GM12878 (cell line): ENCODE data around the gene TTC16. TPM values are rescaled to one million over a fixed set of nuclear protein-coding genes. Genes with fewer than 3 reads are reported as not detected.

Source experiments
- DPF2 ChIP-seq: fragments of 450-650 bp; IDR thresholded peaks from 2 replicates; pipeline ENCODE4 v1.6.1; 2017; ENCODE audit warnings: mild to moderate bottlenecking
- EP300 ChIP-seq, 2 experiments: fragments of 150-350 bp in 1 of 2; IDR thresholded peaks; 2 replicates each; pipeline ENCODE4 v1.6.1; 2011 to 2012; ENCODE audit warnings: low read depth in 2 of 2, low read length in 2 of 2, borderline replicate concordance in 1 of 2, improper control_type of control experiment in 1 of 2, inconsistent platforms in 1 of 2; ENCODE audit not compliant: control insufficient read depth in 1 of 2
- EZH2 ChIP-seq: IDR thresholded peaks from 2 replicates; pipeline ENCODE4 v1.6.1; 2012; ENCODE audit warnings: low read depth, mild to moderate bottlenecking, control low read depth, inconsistent platforms, low read length, borderline replicate concordance; ENCODE audit not compliant: control insufficient read depth
- FOXM1 ChIP-seq: IDR thresholded peaks from 2 replicates; pipeline ENCODE4 v1.6.1; 2012; ENCODE audit warnings: low read depth, mild to moderate bottlenecking, inconsistent platforms, low read length, moderate library complexity
- GATAD2B ChIP-seq: fragments of 450-650 bp; conservative IDR thresholded peaks from 2 replicates; pipeline ENCODE4 v1.6.1; 2017; ENCODE audit warnings: low read depth, mild to moderate bottlenecking, moderate library complexity
- HSF1 ChIP-seq: fragments of 150-350 bp; IDR thresholded peaks from 2 replicates; pipeline ENCODE4 v1.6.1; 2014; ENCODE audit warnings: mild to moderate bottlenecking, low read depth, low read length
- IRF4 ChIP-seq: IDR thresholded peaks from 2 replicates; pipeline ENCODE4 v1.6.1; 2011; ENCODE audit warnings: low read depth, low read length
- KAT2A ChIP-seq: conservative IDR thresholded peaks from 2 replicates; pipeline ENCODE4 v1.6.1; 2011; ENCODE audit warnings: low read depth, low read length; ENCODE audit not compliant: control insufficient read depth
- MXI1 ChIP-seq: fragments of 150-350 bp; IDR thresholded peaks from 2 replicates; pipeline ENCODE4 v1.6.1; 2011; ENCODE audit warnings: low read depth, mild to moderate bottlenecking, inconsistent platforms, low read length, improper control_type of control experiment
- NFIC ChIP-seq: IDR thresholded peaks from 2 replicates; pipeline ENCODE4 v1.6.1; 2012; ENCODE audit warnings: low read depth, mild to moderate bottlenecking, inconsistent platforms, low read length, moderate library complexity
- PKNOX1 ChIP-seq: fragments of 450-650 bp; IDR thresholded peaks from 2 replicates; pipeline ENCODE4 v1.6.1; 2016; ENCODE audit warnings: mild to moderate bottlenecking
- POLR2AphosphoS2 ChIP-seq: IDR thresholded peaks from 2 replicates; pipeline ENCODE4 v1.6.1; 2011; ENCODE audit warnings: low read depth, mild to moderate bottlenecking, low read length, improper control_type of control experiment, moderate library complexity
- POLR2AphosphoS5 ChIP-seq: IDR thresholded peaks from 2 replicates; pipeline ENCODE4 v1.6.1; 2011; ENCODE audit warnings: mild to moderate bottlenecking, low read length, inconsistent platforms
- TCF3 ChIP-seq: IDR thresholded peaks from 2 replicates; pipeline ENCODE4 v1.6.1; 2012; ENCODE audit warnings: low read depth, mild to moderate bottlenecking, low read length, borderline replicate concordance; ENCODE audit not compliant: insufficient read depth
- YY1 ChIP-seq: IDR thresholded peaks from 2 replicates; pipeline ENCODE4 v1.6.1; 2011; ENCODE audit warnings: low read depth, mild to moderate bottlenecking, low read length
- polyA plus RNA-seq, 11 experiments: library from polyadenylated mRNA; depleted of rRNA in 4 of 11; unstranded in 6 of 11; stranded (reverse) in 5 of 11; fragments of >200 nt; fragmentation: Nextera tagmentation in 4 of 11; fragmentation: Illumina TruSeq in 1 of 11; extraction: Ambion mirVana in 4 of 11; extraction: Trizol in 1 of 11; gene quantifications; 1 replicate in 1 of 11; 2 replicates in 10 of 11; pipeline versions ENCODE4 v1.2.1 to v1.2.3, GENCODE V29; 2011 to 2016; ENCODE audit warnings: inconsistent platforms in 2 of 11, missing spikeins in 2 of 11, low read depth in 1 of 11
- total RNA-seq, 4 experiments: library from RNA; depleted of rRNA in 3 of 4; stranded (reverse); fragments of >200 nt in 3 of 4; fragmentation: Illumina TruSeq in 1 of 4; extraction: Trizol in 1 of 4; gene quantifications; 2 replicates each; pipeline versions ENCODE4 v1.2.1 to v1.2.3, GENCODE V29; 2013 to 2021
- TF ChIP-seq, protein P1 (sequence below): IDR thresholded peaks from 2 replicates; pipeline ENCODE4 v1.6.1; 2011; ENCODE audit warnings: low read depth, mild to moderate bottlenecking, low read length, moderate library complexity, borderline replicate concordance; ENCODE audit errors: extremely low read depth
- TF ChIP-seq, protein P2 (sequence below): IDR thresholded peaks from 2 replicates; pipeline ENCODE4 v1.6.1; 2012; ENCODE audit warnings: improper control_type of control experiment, low read depth, low read length; ENCODE audit not compliant: insufficient replicate concordance

Gene TTC16
- total and polyA plus RNA-seq, 10 of the 15 experiments (the other 5 are each of a cell fraction or from before 2014, with no cell fraction given), result 0.03 TPM; not detected in 9

- TF ChIP-seq EP300 (IDR thresholded peaks at IDR 0.05; ENCODE audit: borderline replicate concordance in 1 of 2, control insufficient read depth in 1 of 2, low read depth in 2 of 2, low read length in 2 of 2), result peak in 1 of 2 experiments; percentile 23; a peak in 1 of 4 replicates
- no peak for TF ChIP-seq POLR2AphosphoS5
- TF ChIP-seq POLR2AphosphoS2, result no peak
- no peak for TF ChIP-seq NFIC
- TF ChIP-seq, protein P1, sequence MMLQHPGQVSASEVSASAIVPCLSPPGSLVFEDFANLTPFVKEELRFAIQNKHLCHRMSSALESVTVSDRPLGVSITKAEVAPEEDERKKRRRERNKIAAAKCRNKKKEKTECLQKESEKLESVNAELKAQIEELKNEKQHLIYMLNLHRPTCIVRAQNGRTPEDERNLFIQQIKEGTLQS, result no peak
- TF ChIP-seq DPF2, result no peak; the same call in 1 of the 2 replicates
- TF ChIP-seq PKNOX1, result peak; percentile 88
- TF ChIP-seq IRF4, result no peak
- TF ChIP-seq YY1, result 0 out of 2 replicates have a peak, but pooled peaks have one; percentile 16
- TF ChIP-seq, protein P2, sequence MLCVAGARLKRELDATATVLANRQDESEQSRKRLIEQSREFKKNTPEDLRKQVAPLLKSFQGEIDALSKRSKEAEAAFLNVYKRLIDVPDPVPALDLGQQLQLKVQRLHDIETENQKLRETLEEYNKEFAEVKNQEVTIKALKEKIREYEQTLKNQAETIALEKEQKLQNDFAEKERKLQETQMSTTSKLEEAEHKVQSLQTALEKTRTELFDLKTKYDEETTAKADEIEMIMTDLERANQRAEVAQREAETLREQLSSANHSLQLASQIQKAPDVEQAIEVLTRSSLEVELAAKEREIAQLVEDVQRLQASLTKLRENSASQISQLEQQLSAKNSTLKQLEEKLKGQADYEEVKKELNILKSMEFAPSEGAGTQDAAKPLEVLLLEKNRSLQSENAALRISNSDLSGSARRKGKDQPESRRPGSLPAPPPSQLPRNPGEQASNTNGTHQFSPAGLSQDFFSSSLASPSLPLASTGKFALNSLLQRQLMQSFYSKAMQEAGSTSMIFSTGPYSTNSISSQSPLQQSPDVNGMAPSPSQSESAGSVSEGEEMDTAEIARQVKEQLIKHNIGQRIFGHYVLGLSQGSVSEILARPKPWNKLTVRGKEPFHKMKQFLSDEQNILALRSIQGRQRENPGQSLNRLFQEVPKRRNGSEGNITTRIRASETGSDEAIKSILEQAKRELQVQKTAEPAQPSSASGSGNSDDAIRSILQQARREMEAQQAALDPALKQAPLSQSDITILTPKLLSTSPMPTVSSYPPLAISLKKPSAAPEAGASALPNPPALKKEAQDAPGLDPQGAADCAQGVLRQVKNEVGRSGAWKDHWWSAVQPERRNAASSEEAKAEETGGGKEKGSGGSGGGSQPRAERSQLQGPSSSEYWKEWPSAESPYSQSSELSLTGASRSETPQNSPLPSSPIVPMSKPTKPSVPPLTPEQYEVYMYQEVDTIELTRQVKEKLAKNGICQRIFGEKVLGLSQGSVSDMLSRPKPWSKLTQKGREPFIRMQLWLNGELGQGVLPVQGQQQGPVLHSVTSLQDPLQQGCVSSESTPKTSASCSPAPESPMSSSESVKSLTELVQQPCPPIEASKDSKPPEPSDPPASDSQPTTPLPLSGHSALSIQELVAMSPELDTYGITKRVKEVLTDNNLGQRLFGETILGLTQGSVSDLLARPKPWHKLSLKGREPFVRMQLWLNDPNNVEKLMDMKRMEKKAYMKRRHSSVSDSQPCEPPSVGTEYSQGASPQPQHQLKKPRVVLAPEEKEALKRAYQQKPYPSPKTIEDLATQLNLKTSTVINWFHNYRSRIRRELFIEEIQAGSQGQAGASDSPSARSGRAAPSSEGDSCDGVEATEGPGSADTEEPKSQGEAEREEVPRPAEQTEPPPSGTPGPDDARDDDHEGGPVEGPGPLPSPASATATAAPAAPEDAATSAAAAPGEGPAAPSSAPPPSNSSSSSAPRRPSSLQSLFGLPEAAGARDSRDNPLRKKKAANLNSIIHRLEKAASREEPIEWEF, result no peak
- TF ChIP-seq EZH2, result no peak
- no peak for TF ChIP-seq HSF1
- no peak for TF ChIP-seq GATAD2B
- no peak for TF ChIP-seq FOXM1
- peak; percentile 53 for TF ChIP-seq MXI1
- TF ChIP-seq TCF3, result peak; percentile 90
- TF ChIP-seq KAT2A, result no peak
Measured at GRCh38 chr9:127779136-127779981, 63.5 kb downstream of the TTC16 start (continued).
